T1000 (cell line): ENCODE data around the gene PLD1.
"Not testable (repeated sequence)": the region's sequence is repeated elsewhere in the genome, so short reads cannot be mapped to it uniquely, and the experiment has no call there.

Experiments
- DNase-seq: peaks from one replicate; lab custom pipeline; 2025; ENCODE audit warnings: mixed read lengths; lab: John Stamatoyannopoulos, UW

PLD1 gene

DNA sequence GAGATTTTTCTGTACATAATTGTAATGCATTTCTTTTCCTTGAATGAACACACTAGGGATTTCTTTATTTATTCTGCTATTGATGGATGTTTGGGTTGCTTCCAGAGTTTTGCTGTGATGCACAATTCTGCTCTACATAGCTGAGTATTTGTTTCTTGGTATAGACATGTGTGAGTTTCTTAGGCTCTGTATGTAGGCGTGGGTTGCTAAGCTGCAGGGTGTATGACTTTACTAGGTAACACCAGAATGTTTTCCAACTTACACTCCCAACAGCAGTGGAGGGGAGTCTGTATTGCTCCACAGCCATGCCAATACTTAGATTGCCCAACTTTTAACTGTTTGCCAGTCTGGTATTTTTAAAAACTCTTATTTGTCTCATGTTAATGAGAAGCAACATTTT, 194.6 kb downstream of the PLD1 start:
- no peak for DNase-seq

DNA sequence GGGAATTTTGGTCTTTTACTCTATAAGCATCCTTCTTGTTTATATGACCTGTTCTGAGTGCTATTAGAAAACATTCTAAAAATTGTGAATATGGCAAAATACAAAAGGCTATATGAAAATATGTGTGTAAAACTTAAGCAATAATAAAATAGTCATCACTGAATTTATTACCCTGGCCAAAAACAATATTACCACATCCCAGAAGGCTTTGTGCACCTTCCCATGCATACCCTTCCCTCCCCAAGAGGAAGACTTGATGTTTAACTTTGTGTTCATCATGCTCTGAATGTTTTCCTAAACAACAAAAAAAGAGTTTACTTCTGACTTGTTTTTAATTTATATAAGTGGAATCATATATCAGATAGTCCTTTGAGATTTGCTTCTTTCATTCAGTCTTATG, 195.0 kb downstream of the PLD1 start:
- DNase-seq: no peak

DNA sequence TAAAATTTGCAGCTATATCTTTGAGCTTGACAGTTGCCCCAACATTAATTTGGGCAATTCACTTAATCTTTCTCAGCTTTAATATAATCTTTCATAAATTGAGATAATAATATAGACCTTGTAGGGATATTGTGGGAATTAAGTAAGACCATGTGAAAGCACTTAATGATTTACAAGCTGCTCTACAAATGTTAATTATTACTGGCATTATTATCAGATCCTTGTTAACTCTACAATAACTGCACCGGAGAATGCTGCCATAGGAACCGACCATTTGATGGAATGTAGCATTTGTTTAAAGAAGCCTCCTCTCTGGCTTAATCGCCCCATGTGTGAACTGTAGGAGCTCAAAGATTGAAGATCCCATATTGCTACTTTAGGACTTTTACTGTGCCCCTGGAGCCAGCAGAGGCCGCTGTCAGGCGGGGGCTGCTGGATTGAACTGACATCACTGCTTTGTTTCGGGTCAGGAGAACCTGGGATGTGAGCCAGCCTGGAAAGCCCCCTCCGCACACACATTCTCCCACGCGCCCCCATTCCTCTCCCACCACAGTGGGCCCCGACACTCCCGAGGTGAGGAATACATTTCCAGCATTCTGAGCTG, 195.9 kb downstream of the PLD1 start:
- no peak for DNase-seq

DNA sequence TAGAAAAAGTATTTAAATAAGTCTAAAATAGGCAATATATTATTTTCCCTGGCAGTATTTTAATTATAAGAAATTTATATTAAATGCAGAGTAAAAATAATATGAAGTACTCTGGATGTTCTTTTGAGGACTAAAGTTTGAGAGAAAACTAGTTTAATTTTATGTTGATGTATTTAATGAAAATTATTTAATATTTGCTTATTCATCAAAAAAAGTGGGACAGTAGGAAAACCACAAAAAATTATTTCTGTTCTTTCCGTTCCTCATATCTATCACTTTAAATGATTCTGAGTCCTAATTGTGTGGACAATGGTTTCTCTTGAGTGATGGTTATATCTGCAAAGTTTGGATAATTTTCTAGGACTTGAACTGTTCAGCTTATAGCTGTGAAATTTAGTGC, 202.8 kb downstream of the PLD1 start:
- DNase-seq: no peak

DNA sequence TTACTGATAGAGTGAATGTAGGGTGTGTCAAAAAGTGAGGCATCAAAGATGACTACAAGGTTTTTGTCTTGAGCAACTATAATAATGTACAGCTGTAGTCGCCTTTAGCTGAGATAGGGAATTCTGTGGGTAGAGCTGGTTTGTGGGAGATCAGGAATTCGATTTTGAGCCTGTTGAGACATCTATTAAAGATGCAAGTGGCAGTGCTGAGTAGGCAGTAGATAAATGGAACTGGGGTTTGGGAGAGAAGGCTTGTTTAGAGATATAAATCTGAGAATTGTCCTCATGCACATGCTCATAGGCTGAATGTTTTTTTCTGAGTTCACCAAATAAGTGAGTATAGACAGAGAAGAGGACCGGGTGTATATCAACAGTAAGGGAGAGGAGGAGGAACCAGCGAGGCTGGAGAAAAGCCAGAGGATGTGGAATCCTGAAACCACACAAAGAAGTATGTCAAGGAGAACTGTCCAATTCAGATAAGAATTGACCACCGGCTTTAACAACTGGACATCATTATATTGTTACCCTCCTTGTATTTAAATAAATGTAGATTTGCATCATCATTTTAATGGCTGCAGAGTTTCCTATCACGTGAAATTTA, 204.0 kb downstream of the PLD1 start:
- DNase-seq: no peak

DNA sequence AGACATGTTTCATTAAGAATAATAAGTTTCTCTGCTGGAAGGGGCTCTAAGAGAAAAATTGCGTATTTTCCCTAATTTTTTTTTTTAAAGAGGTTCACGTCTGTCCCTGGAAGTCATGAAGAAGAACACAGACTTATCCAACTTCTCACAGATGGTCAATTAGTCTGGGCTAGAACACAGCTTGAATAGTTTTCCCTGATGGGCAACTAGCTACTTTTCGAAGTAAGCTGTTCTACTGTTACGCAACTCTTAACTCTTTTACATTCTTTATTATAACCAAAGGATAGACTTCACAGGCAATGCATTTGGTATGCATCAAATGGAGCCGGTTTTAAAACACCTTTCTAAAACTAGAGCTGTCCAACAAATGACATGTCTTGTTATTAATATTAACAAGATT, 205.9 kb downstream of the PLD1 start:
- DNase-seq: no peak

DNA sequence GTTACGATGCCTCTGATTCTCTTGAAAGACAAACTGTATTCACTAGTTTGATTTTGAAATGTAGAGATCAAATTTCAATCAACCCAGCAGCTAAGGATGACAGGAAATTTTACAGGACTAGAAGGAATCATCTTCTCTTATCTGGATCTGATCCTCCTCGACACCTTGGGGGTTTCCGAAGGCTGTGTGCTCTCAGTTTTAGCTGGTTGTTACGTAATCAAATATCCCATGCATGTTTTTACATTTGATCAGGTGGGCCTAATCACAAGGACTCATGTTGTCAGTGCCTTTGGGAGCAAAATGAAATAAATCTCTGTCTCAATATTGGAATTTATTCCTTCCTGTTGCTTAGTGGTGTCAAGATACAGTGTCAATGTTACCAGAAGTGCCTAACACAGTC, 208.2 kb downstream of the PLD1 start:
- no peak for DNase-seq

DNA sequence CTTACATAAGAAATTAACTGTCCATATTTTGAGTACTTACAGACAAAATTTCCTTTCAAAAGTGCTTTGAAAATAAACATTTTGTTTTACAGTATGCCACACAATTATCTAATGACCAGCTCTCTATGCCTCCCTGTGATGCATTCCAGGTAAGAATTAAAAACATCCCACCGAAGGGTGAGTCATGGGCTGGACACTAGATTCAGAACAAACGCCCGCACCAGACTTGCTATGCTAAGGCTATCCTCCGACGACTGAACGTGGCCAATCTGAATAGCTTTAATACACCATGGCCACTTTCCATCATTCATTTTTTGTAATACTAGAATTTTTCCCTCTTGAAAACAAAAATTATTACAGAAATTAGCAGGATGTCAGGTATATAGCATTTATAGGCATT, 210.3 kb downstream of the PLD1 start:
- no peak for DNase-seq

DNA sequence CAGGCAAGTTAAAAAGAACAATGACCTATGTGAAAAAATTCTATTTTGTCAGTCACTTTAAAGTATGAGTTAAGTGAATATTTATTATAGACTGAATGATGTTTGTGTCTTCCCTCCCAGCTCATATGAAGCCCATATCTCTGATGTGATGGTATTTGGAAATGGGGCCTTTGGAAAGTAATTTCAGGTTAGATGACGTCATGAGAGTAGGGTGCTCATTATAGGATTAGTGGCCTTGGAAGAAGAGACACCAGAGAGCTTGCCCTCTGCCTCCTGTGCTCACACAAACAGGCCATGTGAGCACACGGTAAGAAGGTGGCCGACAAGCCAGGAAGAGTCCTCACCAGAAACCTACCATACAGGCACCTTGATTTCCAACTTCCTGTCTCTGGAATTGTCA, 211.3 kb downstream of the PLD1 start:
- DNase-seq: no peak

DNA sequence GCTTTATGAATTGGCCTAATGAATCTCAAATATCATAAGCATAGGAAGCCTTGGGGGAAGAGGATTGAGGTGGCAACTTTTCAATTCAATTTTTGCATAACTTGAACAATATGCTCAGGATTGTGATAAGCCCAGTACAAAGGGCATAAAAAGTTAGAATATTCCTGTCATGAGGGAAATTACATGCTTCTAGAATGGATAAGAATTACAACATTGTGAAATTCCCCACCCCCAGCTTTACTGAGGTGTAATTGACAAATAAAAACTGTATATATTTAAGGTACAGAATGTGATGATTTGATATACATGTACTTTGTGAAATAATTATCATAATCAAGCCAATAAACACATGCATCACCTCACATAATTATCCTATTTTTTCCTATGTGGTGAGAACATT, 217.5 kb downstream of the PLD1 start:
- no peak for DNase-seq

DNA sequence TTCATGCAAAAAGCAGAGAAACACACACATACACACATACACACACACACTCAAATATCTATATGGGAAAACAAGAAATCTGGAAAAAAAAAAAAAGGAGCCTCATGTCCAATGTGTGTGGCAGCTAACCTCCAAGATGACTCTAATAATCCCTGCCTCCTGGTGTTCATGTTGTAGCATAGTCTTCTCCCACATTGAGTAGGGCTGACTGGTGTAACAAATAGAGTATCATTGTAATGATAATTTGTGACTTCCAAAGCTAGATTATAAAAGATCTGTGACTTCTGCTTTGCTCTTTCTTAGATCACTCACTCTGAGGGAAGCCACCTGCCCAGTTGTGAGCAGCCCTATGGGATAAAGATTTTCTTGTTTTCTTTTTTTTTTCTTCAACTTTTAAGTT, 219.2 kb downstream of the PLD1 start:
- DNase-seq: no peak

DNA sequence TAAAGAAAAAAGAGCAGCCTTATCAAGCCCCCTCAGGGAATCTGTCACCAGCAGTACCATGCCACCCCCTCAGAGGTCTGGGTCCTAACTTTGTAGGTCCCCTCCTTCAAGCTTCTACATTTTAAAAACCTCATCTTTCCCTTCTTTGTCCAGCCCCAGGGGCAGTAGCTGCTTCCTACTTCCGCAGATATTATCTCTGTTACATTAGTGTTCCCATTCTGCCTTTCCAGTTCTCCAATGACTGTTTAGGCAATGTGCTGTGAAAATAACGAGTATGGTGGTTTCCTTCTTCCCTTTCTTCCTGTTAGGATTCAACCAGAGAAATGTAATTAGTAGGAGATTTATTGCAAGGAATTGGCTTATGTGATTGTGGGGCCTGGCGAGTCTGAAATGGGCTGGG, 224.0 kb downstream of the PLD1 start:
- DNase-seq: no peak

DNA sequence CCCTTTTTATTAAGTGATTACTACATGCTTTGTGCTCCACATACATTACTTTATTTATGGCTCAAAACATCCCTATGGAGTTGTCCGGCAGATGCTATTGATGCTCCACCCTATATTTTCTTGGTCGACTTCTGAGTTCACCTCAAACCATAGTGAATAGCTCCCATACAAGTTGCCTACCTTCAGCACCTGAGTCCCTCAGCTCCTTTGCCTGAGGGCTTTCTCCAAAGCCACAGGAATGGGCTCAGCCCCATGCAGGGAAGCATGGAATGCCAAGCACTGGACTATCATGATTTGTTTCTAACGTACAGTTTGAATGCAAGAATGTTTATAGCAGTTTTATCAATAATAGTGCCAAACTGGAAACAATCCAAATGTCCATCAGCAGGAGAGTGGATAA, 225.2 kb downstream of the PLD1 start:
- DNase-seq: no peak

DNA sequence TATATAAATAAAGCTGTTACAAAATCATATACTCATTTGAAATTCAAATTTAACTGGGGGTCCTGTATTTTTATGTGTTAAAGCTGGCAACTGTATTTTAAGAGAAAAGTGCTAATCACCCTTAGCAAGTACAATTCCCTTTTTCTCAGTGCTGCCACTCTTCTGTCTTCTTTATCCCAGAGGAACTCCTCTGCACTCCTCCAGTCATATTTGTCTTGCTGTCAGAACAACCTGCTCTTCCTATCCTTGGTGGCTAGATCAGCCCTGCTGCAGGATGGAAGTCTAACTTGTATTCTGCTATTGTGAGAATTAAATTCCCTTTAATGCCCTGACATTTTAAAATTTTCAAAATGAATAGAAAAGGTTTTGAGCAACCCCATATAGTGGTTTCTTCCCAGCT, 226.2 kb downstream of the PLD1 start:
- no peak for DNase-seq

DNA sequence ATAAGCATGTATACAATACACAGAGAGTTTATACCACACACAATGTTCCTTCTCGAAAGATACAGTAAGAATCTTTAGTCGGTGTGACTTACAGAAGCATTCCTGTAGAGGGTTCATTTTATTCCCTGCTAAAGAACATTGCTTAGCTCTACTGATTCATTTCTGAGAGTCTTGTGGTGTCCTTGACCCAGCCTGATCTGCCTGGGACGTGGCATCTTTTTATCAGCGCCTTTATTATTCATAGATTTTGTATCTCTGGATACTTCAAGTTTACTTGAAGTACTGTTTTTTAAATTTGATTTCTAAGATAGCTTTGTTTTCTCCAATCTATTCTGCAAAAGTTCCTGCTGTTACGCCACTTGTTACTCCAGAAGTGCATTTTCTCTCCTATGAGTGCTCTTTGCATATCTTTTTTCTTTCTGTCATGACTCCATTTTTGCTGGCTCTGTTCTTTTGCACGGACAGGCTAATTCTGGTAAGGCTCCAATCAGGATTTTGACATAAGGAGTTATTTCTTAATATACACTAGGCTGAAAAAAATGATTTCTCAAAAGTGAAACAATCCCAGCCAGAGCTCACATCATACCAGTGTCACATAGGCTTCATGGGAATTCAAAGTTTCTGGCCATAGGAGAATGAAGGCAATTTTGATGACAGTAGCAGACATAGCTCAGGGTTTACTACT, 235.6 kb downstream of the PLD1 start:
- no peak for DNase-seq

DNA sequence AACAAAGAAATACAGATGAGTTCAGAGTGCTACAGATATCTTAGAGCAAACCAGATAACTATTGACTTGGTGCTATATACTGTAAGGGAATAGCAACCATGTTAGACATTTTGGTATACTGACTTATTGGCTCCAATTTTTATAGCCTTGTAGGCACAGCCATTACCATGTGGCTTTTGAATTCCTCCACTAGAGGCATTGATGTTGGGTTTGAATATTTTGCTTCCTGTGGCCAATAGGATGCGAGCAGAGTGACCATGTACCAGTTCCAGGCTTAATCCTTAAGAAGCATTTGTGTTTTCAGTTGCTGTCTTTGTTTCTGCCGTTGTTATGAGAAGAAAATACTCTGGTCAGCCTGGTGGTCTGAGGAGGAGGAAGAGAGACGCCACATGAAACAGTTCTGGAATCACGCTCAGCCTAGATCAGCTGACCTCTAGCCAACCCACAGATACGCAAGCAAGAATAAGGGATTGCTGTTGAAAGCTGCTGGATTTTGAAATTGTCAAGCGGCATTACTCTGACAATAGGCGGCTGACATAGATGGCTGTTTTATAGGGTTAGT, 240.6 kb downstream of the PLD1 start:
- DNase-seq: no peak

DNA sequence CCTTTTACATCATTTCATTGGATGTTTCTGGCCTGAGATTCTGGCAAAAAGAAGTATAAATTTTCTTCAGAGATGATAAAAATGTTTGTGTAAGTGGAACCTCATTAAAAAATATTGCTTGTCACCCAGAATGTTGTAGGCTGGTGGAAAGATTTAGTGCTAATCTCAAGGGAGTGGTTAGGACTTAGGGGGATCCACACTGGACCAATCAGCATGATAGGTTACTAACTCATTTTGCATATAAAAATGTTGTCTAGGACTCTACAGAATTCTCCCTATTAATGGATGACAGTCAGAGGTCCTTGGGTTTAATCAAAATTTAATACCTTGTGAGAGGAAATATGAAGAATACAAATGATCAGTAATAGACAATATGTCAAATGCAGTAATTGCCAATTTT, 241.5 kb downstream of the PLD1 start:
- DNase-seq: no peak

DNA sequence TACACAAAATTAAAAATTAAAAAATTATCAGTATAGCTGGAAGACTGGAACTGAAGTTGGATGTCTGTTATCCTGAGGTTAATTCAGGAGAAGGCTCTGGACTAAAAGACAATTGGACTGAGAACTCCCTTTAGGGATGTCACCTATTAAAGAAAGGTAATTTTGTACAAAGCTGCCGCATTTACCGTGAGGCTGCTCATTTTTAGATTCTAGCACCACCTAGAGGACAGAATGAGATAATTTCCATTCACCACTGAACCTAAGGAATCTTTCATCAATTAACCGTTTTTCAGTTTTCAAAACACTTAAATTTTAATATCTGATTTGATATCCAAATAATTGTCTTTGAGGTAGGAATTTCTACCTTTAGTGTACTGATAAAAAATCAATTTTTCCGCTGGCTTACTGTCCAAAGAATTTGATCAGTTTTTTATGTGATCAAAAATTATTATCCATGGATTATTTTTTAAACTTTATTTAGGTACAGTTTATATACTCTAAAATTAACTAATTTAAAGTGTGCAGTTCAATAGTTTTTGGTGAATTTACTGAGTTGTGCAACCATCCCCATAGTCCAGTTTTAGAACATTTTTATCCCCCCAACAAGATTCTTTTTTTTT, 243.4 kb downstream of the PLD1 start:
- no peak for DNase-seq

DNA sequence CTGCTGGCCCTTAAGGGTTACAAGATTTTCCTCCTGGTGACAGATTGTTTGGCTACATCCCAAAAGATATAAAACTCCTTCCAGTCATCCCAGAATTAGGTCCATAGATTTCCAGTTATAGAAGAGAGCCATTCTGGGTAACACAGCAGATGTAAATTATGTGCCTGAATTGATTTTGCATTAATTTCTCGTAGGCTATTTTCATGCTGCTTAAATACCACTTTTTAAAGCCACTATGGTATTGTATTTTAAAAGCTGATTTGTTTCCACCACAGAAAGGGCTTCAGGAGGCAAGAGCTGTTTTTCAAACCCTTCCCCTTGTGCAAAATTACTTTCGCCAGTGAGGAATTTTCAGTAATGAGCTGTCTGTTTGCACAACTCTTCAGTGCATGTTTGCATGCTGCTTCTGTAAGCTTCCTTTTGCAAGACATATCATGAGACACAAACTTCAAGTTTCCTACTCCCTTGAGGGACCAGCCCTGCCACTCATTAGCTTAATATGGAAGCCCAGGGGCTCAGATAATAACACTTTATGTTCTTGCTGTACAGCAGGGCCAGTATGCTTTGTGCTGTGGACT, 244.7 kb downstream of the PLD1 start:
- no peak for DNase-seq

DNA sequence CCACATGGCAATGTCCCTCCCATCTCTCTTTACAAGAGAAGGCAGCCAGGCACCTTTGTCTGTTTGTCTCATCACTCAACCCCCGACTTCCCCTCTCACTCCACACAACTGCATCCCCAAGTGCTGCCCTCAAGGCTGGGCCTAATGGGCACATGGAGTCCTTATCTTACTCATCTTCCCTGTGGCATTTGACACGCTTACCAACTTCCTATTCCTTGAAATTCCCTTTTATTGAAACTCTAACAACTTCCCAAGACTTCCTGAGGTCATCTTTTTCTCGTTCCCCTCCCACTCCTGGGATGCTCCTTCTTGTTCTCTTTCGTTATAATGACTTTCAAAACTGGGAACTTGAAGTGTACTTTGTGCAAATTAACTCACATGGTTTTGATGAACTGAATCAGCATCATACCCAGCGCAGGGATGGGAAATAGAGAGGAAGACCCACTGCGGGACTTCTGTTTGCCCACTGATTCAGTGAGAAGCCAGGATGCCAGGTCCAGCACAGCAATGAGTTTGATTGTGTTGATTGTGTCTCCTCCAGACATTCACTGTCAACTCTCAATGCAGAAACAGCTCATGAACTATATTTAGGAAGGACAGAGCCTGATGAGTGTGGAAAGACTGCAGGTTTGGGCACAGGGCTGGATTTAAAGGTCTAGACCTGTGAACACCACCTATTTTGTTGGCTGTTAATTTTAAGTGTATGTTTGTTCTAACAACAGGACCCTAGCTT, 245.4 kb downstream of the PLD1 start:
- DNase-seq: no peak

DNA sequence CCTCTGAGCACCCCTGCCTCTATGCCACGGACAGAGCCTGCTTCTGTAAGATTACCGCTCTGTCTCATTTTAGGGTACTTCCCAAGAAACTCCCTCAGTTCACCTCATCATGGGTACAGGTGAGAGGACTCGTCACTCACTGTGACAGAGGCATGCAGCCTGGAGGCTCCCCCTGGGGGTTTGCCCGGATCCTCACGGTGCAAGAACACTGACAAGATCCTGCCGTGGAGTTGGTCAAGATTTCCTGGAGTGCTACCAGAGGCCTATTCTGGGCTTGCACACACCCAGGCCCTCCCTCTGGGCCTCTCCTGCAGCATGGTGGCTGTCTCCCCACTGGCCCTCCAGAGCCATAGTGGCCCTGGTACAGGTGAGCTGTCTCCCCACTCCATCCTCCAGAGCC, 247.0 kb downstream of the PLD1 start:
- no peak for DNase-seq

DNA sequence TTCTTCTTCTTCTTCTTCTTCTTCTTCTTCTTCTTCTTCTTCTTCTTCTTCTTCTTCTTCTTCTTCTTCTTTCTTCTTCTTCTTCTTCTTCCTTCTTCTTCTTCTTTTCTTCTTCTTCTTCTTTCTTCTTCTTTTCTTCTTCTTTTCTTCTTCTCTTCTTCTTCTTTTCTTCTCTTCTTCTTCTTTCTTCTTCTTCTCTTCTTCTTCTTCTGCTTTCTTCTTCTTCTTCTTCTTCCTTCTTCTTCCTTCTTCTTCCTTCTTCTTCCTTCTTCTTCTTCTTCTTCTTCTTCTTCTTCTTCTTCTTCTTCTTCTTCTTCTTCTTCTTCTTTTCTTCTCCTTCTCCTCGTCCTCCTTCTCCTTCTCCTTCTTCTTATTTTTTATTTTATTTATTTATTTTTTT, 247.8 kb downstream of the PLD1 start:
- not testable (repeated sequence) for DNase-seq
